Activated CD4-positive, alpha-beta T cell treated with anti-CD3 and anti-CD28 coated beads for 1 hour (primary cell): Measurements from ENCODE around the gene SMIM22.

ENCODE experiments used
- DNase-seq: peaks from one replicate; pipeline ENCODE4 v3.0.0-alpha.2; 2020

The SMIM22 gene, protein sequence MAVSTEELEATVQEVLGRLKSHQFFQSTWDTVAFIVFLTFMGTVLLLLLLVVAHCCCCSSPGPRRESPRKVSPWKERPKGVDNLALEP

DNA sequence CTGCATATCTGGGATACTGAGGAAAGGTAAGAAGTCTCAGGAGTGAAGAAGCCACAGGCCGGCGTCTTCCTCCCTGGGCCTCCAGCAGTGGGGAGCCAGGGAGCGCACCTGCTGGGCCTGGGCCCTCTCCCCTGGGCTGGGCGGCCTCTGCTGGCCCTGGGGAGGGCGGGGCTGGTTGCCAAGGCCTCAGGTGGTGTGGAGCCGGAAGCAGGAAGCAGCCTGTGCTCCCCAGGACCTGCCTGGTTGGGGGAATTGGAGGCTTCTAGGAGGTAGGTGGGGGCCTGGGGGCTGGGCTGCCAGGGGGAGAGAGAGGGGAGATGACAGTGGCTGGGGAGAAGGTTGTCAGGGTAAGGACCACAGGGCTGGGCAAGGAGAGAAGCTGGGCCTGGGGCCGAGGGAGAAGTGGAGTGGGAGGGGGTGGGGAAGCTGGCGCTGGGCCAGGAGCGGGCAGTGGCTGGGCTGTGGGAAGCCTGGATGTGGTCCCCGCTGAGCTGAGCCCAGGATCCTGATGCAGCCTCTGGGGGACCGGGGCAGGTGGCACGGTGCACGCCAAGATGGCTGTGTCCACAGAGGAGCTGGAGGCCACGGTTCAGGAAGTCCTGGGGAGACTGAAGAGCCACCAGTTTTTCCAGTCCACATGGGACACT, at the start of gene SMIM22:
Gene SMIM22, plus strand, starts transcription at position 189 of the 647 bp plus-strand sequence. Its CDS starts 366 bp downstream, at position 555.
- no peak for DNase-seq

DNA sequence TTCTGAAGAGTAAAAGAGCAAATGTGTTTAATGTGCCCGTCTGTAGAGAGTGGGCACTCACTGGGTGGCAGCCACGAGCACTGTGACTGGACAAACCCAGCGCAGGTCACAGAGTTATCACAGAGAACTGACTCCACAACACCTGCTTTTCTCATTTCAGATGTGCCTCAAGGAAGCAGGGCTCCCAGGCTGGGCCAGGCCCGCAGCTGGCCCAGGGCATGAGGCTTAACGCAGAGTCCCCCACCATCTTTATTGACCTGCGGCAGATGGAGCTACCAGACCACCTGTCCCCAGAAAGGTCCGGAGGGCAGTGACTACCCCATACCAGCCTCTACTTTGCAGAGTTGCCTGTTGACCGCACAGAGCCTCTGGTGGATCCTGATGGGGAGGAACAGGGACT, 49.0 kb upstream of the SMIM22 start:
- no peak for DNase-seq

DNA sequence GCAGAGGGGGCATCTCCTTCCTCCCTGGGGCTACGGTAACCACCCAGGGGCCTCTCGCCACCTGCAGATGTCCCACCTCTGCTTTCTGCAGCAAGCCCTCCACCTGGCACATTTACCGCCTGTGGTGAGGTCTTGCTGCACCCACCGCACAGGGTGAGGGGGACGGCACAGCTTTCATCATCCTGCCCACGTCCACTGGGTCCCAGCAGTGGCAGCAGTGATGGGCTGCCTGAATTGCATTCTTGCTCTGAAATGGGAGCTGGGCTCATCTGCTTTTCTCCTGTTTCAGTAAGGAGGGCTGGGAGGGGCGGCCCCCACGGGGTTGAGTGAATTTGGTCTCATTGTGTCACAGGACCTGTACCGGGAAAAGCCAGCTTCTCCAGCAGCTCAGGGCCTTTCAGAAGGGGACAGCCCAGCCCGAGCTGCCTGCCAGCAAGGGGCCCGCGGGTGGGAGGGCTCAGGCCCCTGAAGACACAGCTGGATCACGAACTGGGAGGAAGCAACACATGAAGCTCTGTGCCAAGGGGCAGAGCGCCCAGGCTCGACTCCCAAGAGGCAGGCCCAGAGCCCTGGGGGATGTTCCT, 48.1 kb upstream of the SMIM22 start:
- DNase-seq = no peak

DNA sequence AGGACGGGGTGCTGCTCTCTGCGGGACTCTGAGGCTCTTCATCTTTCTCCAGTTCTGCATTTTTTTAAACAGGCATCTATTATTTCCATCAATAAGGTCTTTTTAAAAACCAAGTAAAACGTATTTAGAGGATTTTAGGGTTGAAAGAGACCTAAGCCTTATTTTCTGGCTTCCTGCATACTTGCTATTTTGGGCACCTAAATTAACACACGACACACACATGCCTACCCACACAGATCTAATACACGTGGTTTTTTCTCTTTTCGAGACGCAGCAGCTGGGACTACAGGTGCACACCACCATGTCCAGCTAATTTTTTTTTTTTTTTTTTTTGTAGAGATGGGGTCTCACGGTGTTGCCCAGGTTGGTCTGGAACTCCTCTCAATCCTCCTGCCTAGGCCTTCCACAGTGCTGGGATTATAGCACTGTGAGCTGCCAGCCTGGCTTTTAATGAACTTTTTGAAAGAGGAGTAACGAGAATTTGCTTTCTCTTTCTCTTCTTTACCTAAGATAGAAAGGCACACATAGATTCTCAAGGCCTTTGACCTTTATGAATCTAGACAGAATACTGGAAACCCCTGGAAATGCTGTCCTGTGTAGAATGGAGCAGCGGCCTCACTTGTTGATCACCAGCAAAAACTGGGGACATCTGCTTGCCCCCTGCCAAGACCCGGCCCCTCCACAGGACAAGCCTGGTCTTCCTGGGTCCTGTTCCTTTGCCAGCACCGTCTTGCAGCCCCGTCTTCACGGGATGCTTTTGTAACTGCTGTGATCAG, 47.1 kb upstream of the SMIM22 start:
- no peak for DNase-seq

DNA sequence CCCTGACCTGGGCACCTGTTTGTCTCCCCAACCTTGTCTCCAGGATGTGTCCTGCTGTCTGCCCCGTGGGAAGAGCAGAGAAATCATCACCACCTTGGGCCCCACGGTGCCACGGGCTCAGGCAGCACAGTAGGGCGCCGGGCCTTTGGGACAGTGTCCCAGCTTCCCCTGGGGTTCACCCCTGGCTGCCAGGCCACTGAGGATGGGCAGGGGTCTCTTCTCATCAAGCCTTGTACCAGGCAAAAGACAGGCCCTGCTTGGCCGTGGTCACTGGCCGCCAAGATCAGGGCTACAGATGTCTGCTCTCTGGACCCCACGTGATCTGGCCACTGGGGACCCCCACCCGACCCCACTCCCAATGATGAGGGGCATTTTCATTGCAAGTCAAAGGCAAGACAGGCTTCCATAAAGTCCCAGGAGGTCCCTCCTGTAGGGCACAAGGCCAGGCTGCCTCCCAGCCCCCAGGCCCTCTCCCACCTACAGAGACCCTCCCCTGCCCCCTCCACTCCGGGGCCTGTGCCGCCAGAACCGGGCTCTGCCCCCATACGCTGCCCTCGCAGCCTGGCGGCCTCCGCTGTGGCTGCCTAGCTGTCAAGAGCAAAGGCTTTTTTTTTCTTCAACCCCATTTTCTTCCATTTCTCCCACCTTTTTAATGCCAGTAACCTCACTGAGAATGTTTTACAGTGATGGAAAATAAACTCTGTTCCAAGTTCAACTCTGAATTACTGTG, 46.3 kb upstream of the SMIM22 start:
- DNase-seq = no peak

DNA sequence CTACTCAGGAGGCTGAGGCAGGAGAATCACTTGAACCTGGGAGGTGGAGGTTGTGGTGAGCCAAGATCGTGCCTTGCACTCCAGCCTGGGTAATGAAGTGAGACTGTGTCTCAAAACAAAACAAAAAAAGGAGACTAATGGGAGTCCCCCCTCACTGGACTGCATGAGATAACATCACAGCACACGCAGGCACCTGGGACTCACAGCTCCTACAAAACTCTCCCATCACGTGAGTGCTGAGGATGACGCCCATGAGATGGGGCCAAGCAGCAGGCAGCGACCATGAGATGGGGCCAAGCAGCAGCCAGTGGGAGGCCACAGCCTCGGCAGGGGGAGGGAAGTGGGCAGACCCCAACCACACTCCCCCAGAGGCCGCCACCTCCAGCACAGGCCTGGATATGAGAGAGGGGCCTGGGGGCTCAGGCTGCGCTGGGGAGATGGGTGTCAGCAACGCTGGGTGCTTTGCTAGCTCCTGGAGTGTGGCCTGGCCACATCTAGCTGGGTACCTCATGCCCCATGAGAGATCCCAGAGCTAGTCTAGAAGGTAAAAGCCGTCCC, 45.4 kb upstream of the SMIM22 start:
- no peak for DNase-seq

DNA sequence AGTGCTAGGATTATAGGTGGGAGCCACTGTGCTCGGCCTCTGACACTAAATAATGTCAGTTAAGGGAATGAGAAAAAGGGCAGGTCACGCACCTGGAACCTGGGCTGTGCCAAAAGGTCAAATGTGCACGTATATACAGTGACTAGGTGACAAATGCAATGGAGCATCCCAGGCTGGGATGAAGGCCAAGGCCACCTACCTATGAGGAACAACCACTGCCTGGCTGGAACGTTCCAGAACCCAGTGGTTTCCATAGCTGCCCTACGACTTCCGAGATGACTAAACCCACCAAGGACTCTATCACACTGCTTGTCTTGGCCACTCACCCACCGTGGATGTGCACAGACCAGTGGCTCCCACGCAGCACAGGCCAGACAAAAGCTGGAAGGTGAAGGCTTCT, 44.3 kb upstream of the SMIM22 start:
- DNase-seq = no peak

DNA sequence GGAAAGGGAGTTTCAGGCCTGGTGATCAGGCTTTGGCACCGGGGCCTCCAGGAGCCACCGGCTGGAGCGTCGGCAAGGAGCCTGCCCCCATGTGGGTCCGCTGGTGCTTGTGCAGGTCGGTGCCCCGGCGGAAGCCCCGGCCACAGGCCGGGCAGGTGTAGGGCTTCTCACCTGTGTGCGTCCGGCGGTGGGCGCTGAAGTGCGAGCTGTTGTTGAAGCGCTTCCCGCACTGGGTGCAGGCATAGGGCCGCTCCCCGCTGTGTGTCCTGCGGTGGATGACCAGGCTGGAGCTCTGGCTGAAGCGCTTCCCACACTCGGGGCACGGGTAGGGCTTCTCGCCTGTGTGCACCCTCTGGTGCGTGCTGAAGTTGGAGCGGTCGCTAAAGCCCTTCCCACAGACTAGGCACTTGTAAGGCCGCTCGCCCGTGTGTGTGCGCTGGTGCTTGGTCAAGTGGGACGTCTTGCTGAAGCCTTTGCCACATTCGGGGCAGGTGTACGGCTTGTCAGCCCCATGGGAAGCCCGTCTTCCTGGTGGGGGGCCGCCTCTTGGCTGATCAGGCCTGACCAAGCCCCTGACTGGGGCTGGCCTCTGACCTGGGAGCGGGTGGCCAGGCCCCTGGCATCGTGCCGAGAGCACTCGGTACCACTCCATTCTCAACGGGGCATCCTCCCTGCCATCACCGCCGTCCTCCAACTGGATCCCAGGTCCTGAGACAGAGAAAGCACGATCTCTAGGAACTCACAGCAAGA, 42.6 kb upstream of the SMIM22 start:
- DNase-seq = no peak

DNA sequence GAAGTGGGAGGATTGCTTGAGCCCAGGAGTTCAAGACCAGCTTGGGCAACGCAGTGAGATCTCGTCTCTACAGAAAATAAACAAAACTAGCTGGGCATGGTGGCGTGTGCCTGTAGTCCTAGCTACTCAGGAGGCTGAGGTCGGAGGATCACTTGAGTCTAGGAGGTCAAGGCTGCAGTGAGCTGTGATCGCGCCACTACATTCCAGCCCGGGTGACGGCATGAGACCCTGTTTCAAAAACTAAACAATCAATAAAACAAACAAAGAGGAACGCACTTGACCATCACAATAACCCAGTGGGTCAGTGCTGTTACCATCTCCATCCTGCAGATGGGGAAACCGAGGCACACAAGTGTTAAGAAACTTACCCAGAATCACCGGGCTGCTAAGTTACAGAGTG, 41.9 kb upstream of the SMIM22 start:
- no peak for DNase-seq

DNA sequence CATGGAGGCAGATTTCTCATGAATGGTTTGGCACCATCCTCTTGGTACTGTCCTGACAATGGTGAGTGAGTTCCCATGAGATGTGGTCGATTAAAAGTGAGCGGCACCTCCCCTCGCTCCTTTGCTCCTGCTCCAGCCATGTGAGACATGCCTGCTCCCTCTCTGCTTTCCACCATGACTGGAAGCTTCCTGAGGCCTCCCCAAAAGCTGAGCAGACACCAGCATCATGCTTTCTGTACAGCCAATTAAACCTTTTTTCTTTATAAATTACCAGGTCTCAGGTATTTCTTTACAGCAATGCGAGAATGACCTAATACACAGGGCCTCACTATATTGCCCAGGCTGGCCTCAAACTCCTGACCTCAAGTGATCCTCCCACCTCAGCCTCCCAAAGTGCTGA, 40.3 kb upstream of the SMIM22 start:
- DNase-seq = no peak

DNA sequence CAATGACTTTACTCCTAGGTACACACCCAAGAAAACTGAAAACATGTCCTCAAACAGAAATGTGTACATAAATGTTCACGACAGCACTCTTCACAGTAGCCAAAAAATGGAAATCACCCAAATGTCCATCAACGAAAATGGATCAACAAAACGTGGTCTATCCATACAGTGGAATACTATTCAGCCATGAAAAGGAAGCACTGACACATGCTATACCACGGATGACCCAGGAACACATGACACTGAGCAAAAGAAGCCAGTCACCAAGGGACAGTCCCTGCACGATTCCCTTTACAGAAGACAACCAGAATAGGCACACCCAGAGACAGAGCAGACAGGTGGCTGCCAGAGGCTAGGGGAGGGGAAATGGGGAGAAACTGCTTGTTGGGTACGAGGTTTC, 39.5 kb upstream of the SMIM22 start:
- DNase-seq = no peak

DNA sequence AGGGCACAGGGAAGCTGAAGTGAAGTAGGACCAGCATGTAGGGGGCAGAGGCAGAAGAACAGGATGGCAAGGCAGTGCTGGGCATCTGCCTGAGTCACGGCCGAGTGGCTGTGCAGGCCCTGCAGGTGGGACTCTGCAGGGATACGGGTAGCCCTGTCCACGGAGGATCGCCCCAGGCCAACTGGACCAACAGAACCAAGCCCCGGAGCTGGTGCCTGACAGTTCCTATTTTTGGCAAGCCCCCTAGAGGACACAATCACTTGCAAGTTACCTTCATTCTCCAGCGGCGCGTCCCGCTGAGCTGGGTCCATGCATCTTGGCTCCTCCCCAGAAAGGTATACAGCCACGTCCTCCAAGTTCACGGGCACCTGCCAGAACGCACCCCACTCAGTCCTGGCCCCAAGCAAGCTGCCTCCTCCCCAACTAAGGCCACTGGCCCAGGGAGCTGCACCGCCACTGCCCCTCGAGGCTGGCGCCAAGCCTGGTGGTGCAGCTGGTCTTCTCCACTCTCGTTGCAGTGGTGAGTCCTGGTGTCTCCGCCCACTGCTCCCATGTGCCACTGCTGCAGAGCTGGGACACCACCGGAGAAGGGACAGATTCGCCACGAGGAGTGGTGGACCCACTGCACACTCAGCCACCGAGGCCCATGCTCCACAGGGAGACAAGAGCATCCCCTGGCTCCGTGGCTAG, 34.8 kb upstream of the SMIM22 start:
- no peak for DNase-seq

DNA sequence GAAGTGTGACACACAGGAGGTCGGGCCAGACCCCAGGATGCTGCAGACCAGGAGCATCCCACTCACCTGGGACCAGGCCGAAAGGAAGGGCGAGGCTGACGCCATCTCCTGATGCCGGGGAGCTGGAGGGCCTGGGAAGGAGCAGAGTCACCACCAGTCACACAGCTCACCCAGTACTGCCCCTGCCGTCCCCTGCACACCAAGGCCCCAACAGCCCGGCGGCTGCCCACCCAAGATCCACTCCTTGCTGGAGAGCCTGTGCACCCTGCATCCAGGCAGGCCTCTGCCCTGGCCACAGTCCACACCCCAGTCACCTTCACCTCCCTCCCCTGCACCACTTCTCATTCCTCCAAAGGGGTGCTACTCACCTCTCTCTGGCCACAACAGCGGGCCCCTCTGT, 33.0 kb upstream of the SMIM22 start:
- no peak for DNase-seq

DNA sequence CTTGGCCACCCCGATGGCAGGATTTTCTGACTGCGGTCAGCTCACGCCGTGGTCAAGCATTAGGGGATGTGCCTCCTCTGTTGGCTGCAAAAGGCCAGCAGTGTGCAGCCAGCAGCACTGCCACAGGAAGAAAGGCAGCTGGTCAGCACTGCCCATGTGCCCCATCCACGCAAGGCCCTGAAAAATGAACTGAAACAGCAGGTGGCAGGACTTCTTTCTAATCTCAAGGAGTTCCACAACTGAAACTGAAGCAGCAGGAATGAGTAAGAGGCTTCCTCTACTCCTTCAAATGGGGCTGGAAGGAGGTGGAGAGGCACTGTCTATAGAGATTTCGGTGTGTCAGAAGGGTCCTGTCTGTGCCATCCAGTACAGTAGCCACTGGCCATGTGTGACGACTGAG, 31.4 kb upstream of the SMIM22 start:
- no peak for DNase-seq

DNA sequence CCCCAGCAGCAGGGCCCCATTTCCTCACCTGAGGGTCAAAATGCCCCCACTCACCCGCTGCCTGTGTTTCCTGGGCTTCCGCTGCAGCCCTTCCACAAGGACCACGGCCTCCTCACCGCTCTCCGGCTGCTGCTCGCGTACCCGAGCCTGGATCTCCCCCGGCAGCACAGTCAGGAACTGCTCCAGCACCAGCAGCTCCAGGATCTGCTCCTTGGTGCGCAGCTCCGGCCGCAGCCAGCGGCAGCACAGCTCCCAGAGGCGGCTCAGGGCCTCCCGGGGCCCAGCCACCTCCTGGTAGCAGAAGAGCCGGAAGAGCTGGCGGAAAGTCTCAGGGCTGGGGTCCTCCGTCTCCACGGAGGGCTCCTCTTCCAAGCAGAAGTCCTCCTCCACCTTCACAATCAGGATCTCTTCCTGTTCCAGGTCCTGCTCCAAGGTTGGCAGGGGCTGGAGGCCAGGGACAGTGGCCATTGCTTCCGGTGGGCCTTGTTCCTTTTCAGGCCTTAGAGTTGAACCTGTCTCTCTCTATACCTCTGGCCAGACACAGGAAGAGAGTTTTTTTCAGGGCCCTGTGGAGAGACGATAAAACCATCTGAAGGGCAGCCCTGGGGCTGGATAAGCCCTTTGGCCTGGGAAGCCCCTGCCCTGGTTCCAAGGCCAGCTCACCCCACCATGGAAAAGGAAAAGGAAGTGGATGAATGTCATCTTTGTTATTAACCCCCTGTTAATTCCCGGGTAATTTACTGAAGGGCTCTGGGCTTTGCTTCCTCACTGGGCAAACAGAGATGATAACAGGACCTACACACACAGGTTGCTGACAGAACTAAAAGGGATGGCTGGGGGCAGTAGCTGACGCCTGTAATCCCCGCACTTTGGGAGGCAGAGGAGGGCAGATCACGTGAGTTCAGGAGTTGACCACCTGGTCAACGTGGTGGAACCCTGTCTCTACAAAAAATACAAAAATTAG, 29.4 kb upstream of the SMIM22 start:
- no peak for DNase-seq

DNA sequence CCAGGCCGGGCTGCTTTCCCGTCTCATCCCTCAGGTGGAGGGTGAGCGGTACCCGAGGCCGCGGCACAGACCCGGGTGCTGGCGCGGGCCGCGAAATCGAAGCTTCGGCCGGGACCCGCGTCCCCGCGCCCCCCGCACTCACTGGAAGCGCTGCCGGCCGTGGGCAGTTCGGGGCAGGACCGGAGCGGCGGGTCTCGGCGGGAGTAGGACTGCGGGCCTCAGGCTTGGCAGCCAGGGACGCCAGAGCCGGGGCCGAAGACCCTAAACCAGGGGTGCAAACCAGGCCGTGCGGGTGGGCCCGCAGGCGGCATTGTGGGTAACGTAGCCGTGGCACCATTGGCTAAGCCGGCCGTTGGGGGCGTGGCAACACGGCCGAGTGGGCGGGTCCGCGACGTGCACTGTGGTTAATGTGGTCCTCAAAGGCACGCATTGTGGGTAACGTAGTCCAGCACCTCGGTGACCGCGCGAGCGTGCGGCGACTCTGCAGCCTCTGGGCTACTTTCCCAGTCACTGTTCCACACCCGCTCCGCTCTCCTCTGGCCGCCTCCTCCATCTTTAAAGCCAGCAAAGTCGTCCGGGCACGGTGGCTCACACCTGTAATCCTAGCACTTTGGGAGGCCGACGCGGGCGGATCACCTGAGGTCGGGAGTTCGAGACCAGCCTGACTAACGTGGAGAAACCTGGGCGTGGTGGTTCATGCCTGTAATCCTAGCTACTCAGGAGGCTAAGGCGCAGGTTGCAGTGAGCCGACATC, 28.1 kb upstream of the SMIM22 start, which contains the start of gene ZNF500:
Gene ZNF500, minus strand, starts transcription at position 288 of the 754 bp plus-strand sequence. CDS start 1,184 bp downstream, outside the sequence.
- DNase-seq = peak; percentile 93

DNA sequence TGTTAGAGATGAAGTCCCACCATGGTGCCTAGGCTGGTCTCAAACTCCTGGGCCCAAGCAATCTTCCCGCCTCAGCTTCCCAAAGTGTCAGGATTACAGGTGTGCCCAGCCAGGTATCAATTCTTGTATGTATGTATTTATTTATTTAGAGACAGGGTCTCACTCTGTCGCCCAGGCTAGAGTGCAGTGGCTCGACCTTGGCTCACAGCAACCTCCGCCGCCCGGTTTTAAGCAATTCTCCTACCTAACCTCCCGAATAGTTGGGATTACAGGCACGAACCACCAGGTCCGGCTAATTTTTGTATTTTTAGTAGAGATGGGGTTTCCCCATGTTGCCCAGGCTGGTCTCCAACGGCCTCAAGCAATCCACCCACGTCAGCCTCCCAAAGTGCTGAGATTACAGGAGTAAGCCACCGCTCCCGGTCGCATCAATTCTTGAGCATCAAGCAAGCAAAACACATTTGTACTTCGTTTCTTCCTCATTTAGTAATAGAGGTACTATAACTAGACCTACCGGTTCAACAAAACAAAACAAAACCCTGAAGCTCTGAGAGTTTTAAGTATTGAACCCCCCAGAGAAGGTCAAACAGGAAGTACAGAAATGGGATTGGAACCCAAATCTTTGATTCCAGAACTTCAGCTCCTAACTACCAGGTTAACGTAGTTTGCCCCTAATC, 27.2 kb upstream of the SMIM22 start:
- no peak for DNase-seq

DNA sequence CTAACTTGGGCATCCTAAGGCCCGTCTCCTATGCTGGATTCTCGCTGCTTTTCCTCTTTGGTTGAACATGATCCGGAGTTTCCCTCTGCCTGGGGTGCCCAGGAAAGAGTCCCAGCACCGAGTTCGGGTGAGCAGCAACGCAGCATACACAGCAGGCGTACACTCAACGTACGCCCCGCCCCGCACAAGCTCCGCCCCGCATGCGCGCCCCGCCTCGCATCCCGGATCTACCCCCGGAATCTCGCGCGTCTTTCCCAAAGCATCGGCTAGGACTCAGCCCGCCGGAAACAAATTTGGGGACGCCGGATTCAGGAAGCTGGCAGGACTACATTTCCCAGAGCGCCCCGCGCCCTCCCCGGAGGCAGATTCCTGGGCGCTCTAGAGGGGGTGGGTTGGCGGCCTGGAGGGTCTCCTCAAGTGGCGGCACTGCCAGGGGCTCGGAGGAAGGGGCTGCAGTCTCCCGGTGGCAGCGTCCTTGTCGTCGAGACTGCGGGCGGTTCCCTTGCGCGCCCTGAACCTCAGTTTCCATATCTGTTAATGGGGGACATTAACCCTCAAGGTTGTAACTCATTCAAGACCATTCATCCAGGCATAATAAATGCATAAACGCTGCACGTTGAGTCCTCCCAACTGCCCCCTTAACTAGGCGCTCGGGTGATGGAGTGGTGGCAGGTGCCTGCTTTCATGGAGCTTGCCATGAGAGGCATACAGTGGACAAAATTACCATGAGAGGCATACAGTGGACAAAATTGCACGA, 26.4 kb upstream of the SMIM22 start:
- DNase-seq = peak; percentile 64
